GM18526 (cell line): ENCODE measurements around the gene PRDM9.

ENCODE experiments used
- POLR2A ChIP-seq: IDR thresholded peaks from 3 replicates; pipeline ENCODE4 v1.6.1; 2011; ENCODE audit not compliant: insufficient read length; ENCODE audit errors: extremely low read depth

The PRDM9 gene

DNA sequence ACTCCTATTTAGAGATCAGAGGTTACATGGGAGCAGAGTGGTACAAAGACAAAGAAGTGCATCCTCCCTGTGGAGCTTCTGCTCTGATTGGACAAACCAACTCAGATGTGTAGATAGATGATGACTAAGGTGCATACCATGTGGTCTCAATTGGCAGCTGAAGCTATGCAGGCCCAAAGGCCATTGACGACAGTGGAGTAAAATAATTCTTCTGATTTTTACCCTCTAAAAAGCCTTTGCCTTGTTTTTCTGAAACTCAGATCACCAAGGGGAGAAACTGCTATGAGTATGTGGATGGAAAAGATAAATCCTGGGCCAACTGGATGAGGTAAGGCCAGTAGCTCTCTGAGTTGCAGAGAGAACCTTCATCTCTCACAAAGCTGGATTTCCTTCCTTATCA is 15.6 kb downstream of the PRDM9 start:
- no peak for TF ChIP-seq POLR2A

DNA sequence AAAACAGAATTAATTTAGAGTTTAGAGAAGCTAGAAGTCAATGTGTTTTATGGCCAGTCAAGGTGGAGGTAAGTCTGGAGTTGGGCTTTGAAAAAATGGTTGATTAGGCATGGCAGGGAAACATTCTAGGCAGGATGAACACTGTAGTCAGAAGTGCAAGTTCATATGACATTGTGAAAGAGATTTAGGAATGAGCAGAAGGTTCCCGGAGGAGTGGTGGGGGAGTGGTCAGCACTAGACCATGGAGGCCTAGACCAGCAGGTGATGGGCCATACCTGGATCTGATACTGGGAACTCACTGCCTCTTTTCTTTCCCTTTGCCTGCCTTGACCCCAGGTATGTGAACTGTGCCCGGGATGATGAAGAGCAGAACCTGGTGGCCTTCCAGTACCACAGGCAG is 16.6 kb downstream of the PRDM9 start:
- no peak for TF ChIP-seq POLR2A

DNA sequence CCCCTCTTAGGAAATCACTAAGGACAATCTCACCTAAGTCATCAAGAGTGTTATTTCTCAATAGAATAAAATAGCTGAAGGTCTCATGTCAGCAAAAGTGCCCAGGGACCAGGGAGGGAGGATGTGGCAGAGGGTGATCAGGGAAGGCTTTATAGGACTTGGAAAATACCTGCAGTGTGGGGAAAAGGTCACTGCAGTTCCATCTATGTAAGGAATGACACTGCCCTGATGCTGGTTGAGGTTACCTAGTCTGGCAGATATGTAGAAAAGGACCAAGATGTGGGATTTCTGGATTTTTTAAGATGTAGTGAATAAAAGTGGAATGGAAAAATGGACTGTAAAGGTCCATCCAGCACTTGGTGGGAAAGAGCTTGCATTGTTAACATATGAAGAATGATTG is 18.3 kb downstream of the PRDM9 start:
- no peak for TF ChIP-seq POLR2A

GRCh38 chr5:23528677-23529076 is 21.3 kb downstream of the PRDM9 start:
- TF ChIP-seq POLR2A: no peak

- no peak for TF ChIP-seq POLR2A
Observed at GRCh38 chr5:23530571-23530970, 23.2 kb downstream of the PRDM9 start.

DNA sequence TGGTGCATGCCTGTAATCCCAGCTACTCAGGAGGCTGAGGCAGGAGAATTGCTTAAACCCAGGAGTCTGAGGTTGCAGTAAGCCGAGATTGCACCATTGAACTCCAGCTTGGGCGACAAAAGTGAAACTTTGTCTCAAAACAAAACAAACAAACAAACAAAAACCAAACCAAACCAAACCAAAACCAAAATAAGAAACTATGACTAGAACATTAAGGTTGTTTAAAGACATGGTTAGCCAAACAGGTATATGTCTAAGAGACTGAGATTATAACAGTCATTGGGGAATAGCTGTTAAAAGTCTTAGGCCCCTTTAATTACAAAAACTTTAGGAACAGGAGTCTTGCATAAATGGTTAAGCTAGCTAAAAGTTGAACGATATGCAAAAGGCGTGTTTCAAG is 63.6 kb downstream of the PRDM9 start:
- TF ChIP-seq POLR2A: no peak
